GM23248 (cell line): Measurements from ENCODE around the gene BAHCC1. TPM values are rescaled to one million over a fixed set of nuclear protein-coding genes. Genes with fewer than 3 reads are reported as not detected.

ENCODE experiments used
- DNase-seq: peaks from one replicate; pipeline ENCODE4 v3.0.0-alpha.2; 2015
- H2AFZ ChIP-seq: fragments of 200-600 bp; sonication (generic); 2 replicates; pipeline ENCODE4 v1.6.1; 2016; ENCODE audit warnings: antibody characterized with exemption
- H3F3A ChIP-seq: fragments of 200-600 bp; sonication (generic); 2 replicates; pipeline ENCODE4 v1.6.1; 2016; ENCODE audit warnings: mild to moderate bottlenecking, antibody characterized with exemption, mixed run types; ENCODE audit not compliant: insufficient read depth
- H3K27ac ChIP-seq: fragments of 200-600 bp; sonication (generic); 2 replicates; pipeline ENCODE4 v1.5.1; 2016; ENCODE audit warnings: mild to moderate bottlenecking
- H3K27me3 ChIP-seq: fragments of 200-600 bp; sonication (generic); replicated peaks from 2 replicates; pipeline ENCODE4 v1.6.1; 2016; ENCODE audit warnings: mild to moderate bottlenecking; ENCODE audit not compliant: insufficient read depth
- H3K36me3 ChIP-seq: fragments of 200-600 bp; sonication (generic); 2 replicates; pipeline ENCODE4 v1.6.1; 2016; ENCODE audit warnings: low read depth, mild to moderate bottlenecking
- H3K4me1 ChIP-seq: fragments of 200-600 bp; sonication (generic); 2 replicates; pipeline ENCODE4 v1.6.1; 2016; ENCODE audit warnings: mild to moderate bottlenecking; ENCODE audit not compliant: insufficient read depth
- H3K4me2 ChIP-seq: fragments of 200-600 bp; sonication (generic); one replicate; pipeline ENCODE4 v1.6.1; 2016; ENCODE audit warnings: mild to moderate bottlenecking; ENCODE audit not compliant: unreplicated experiment
- H3K4me3 ChIP-seq: fragments of 200-600 bp; sonication (generic); 2 replicates; pipeline ENCODE4 v1.5.1; 2016; ENCODE audit warnings: mild to moderate bottlenecking
- H3K79me2 ChIP-seq: fragments of 200-600 bp; sonication (generic); 2 replicates; pipeline ENCODE4 v1.6.1; 2016; ENCODE audit warnings: mild to moderate bottlenecking; ENCODE audit not compliant: insufficient read depth
- H3K9ac ChIP-seq: fragments of 200-600 bp; sonication (generic); 2 replicates; pipeline ENCODE4 v1.6.1; 2016; ENCODE audit warnings: mild to moderate bottlenecking
- H3K9me2 ChIP-seq: fragments of 200-600 bp; sonication (generic); 2 replicates; pipeline ENCODE4 v1.6.1; 2016; ENCODE audit warnings: mixed run types, mild to moderate bottlenecking, moderate library complexity; ENCODE audit not compliant: insufficient read depth
- H3K9me3 ChIP-seq: fragments of 200-600 bp; sonication (generic); one replicate; pipeline ENCODE4 v1.6.1; 2017; ENCODE audit warnings: low read depth
- H4K20me1 ChIP-seq: fragments of 200-600 bp; sonication (generic); 2 replicates; pipeline ENCODE4 v1.6.0; 2016; ENCODE audit not compliant: insufficient read depth
- EZH2 ChIP-seq: fragments of 200-600 bp; sonication (generic); IDR thresholded peaks from 2 replicates; pipeline ENCODE4 v1.6.1; 2018; ENCODE audit warnings: antibody characterized with exemption, mild to moderate bottlenecking; ENCODE audit not compliant: insufficient read depth, poor library complexity, severe bottlenecking
- EZH2phosphoT487 ChIP-seq: fragments of 200-600 bp; sonication (generic); IDR thresholded peaks from 2 replicates; pipeline ENCODE4 v1.6.1; 2018; ENCODE audit warnings: antibody characterized with exemption, moderate library complexity, mild to moderate bottlenecking, low read depth; ENCODE audit not compliant: insufficient read depth
- WGBS, 2 experiments: methylation state at CpG; one replicate each; pipeline ENCODE4 v1.1.6; 2015 to 2017; ENCODE audit warnings: low lambda C conversion rate in 2 of 2, low coverage in 1 of 2; ENCODE audit errors: missing lambda C conversion rate in 2 of 2; 5-methylcytosine and 5-hydroxymethylcytosine counted together
- in situ Hi-C: fragments of 300-500 bp; cut with MboI; formaldehyde crosslinking; loops from 2 replicates; pipeline ENCODE4 v1.15.0; 2020
- polyA plus RNA-seq: library from polyadenylated mRNA; unstranded; fragments of >200 nt; fragmentation: Nextera tagmentation; extraction: Ambion mirVana; gene quantifications from 2 replicates; pipeline ENCODE4 v1.2.1, GENCODE V29; 2016
- total RNA-seq: library from RNA; depleted of rRNA; stranded (reverse); fragments of >200 nt; shearing (Covaris generic); gene quantifications from 2 replicates; pipeline ENCODE4 v1.2.3, GENCODE V29; 2014

Gene BAHCC1
- total and polyA plus RNA-seq, 2 experiments from 2014 or later: 1.3 to 3.0 TPM

DNA sequence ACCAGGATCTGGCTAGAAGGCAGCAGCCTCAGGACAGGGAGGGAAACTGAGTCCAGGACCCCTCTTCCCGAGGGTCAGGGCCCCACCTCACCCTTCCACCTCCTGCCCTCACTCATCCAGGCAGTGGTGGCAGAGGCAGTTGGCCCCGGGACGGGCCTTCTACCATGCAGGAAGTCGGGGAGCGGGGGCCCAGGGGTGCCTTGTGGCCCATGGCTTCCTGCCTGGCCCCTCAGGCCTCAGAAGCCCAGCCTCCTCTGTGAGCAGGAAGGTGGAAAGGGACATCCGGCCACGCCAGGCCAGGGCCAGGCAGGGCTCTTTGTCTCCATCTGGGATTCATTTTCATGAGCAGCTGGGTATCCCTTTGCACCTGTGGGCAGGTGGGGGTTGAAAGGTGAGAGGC, 58.5 kb downstream of the BAHCC1 start:
- no peak overlapping the region for H2AFZ ChIP-seq
- no peak overlapping the region for H3K4me3 ChIP-seq
- H3K9ac ChIP-seq: no peak overlapping the region
- no peaks in the 10 kb centered on the region for H3K9me2 ChIP-seq
- H3K9me3 ChIP-seq: no peaks in the 10 kb centered on the region
- no peaks in the 10 kb centered on the region for H3K36me3 ChIP-seq
- no peaks in the 10 kb centered on the region for H3F3A ChIP-seq
- no peaks in the 10 kb centered on the region for H3K27me3 ChIP-seq
- no peak for DNase-seq
- no peak overlapping the region for H3K4me2 ChIP-seq
- H4K20me1 ChIP-seq: no peaks in the 10 kb centered on the region
- in situ Hi-C loops: no loop called here
- TF ChIP-seq EZH2phosphoT487 (no peak), EZH2 (no peak)
- no peaks in the 10 kb centered on the region for H3K79me2 ChIP-seq
- no peaks in the 10 kb centered on the region for H3K4me1 ChIP-seq
- no peak overlapping the region for H3K27ac ChIP-seq
- 89 to 93% methylated on average over 7 of the region's 7 CpGs for WGBS, 2 experiments

DNA sequence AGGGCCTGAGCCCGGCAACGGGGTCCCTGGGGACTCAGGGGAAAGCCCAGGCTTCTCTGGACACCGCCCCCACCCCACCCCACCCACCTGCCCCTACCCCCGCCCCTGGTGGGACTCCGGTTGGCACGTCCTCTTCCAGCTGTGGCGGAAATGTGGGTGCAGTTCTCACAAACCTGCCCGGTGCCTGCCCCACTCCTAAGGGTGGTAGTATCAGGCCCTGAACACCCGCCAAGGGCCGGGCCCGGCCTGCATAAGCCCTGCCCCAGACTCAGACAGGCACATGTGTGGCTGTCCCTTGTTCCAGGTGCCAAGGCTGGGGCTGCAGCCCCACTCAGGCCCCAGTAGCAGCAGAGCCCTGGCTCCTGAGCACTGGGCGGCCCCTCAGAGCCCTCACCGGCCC, 59.2 kb downstream of the BAHCC1 start:
- no peaks in the 10 kb centered on the region for H3K9me2 ChIP-seq
- TF ChIP-seq EZH2phosphoT487 (no peak), EZH2 (no peak)
- H3K4me1 ChIP-seq: no peaks in the 10 kb centered on the region
- H3K9ac ChIP-seq: no peak overlapping the region
- in situ Hi-C loops: no loop called here
- no peaks in the 10 kb centered on the region for H3K27me3 ChIP-seq
- no peak overlapping the region for H3K27ac ChIP-seq
- WGBS, 2 experiments: 91 to 95% methylated on average over 8 to 13 of the region's 13 CpGs
- H3K4me3 ChIP-seq: no peak overlapping the region
- no peak overlapping the region for H3K4me2 ChIP-seq
- no peaks in the 10 kb centered on the region for H3K79me2 ChIP-seq
- H3K36me3 ChIP-seq: no peaks in the 10 kb centered on the region
- no peaks in the 10 kb centered on the region for H3K9me3 ChIP-seq
- no peak for DNase-seq
- no peaks in the 10 kb centered on the region for H3F3A ChIP-seq
- no peak overlapping the region for H2AFZ ChIP-seq
- H4K20me1 ChIP-seq: no peaks in the 10 kb centered on the region

GRCh38 chr17:81455387-81455786, 60.1 kb downstream of the BAHCC1 start:
- Histone ChIP-seq H3K4me3 (no peak overlapping the region), H3K9me3 (no peaks in the 10 kb centered on the region), H3K36me3 (no peaks in the 10 kb centered on the region), H3F3A (no peaks in the 10 kb centered on the region), H3K27ac (no peak overlapping the region), H4K20me1 (no peaks in the 10 kb centered on the region), H3K4me1 (no peaks in the 10 kb centered on the region), H3K27me3 (no peaks in the 10 kb centered on the region), H3K9ac (no peak overlapping the region), H3K79me2 (no peaks in the 10 kb centered on the region), H2AFZ (no peak overlapping the region), H3K9me2 (no peaks in the 10 kb centered on the region), H3K4me2 (no peak overlapping the region)
- WGBS, 2 experiments: 94% methylated on average over 11 to 17 of the region's 18 CpGs
- TF ChIP-seq EZH2: no peak
- TF ChIP-seq EZH2phosphoT487: no peak
- DNase-seq: no peak
- in situ Hi-C loops: no loop called here

DNA sequence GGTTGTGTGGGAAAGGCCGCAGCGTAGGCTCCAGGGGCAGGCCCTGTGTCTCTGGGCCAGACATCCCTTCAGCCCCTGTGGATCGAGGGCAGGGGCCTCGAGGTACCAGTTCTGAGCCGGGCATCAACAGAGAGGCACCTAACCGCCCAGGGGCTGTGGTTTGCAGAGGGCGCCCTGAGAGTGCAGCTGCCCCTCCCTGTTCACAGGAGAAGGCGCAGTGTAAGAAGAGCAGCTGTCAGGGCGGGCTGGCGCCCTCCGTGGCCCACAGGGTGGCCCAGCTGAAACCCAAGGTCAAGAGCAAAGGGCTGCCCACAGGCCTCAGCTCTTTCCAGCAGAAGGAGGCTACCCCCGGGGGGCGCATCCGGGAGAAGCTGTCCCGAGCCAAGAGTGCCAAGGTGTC, 60.8 kb downstream of the BAHCC1 start:
- 91 to 93% methylated on average over 15 of the region's 15 CpGs for WGBS, 2 experiments
- in situ Hi-C loops: no loop called here
- Histone ChIP-seq H3K79me2 (no peaks in the 10 kb centered on the region), H3K4me2 (no peak overlapping the region), H4K20me1 (no peaks in the 10 kb centered on the region), H2AFZ (no peak overlapping the region), H3K27me3 (no peaks in the 10 kb centered on the region), H3K36me3 (no peaks in the 10 kb centered on the region), H3F3A (no peaks in the 10 kb centered on the region), H3K27ac (no peak overlapping the region), H3K9me2 (no peaks in the 10 kb centered on the region), H3K9me3 (no peaks in the 10 kb centered on the region), H3K4me3 (no peak overlapping the region), H3K4me1 (no peaks in the 10 kb centered on the region), H3K9ac (no peak overlapping the region)
- no peak for DNase-seq
- no peak for TF ChIP-seq EZH2
- TF ChIP-seq EZH2phosphoT487: no peak

DNA sequence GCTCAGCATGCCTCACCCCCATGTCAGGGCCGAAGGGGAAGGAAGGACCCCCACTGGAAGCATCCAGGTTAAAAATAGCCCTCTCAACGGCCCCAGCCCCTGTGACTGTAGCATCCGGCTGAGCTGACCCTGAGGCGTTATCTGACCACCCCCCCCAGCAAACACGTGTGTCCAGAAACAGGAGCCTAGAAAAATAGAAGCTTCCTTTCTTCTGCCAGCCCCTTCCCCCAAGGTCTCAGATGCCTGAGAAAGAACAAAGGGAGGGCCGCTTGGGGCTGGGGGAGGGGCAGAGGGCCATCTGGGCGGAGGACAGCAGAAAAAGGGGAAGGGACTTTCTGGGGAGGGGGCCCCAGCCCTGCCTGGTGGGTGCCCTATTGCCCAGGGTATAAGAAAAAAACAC, 61.5 kb downstream of the BAHCC1 start:
- in situ Hi-C loops: no loop called here
- no peak for DNase-seq
- Histone ChIP-seq H3K36me3 (no peaks in the 10 kb centered on the region), H3K9ac (no peak overlapping the region), H3K9me2 (no peaks in the 10 kb centered on the region), H3F3A (no peaks in the 10 kb centered on the region), H3K9me3 (no peaks in the 10 kb centered on the region), H3K4me2 (no peak overlapping the region), H2AFZ (no peak overlapping the region), H3K4me3 (no peak overlapping the region), H3K27ac (no peak overlapping the region), H3K27me3 (no peaks in the 10 kb centered on the region), H3K4me1 (no peaks in the 10 kb centered on the region), H4K20me1 (no peaks in the 10 kb centered on the region), H3K79me2 (no peaks in the 10 kb centered on the region)
- TF ChIP-seq EZH2 (no peak), EZH2phosphoT487 (no peak)
- 86 to 87% methylated on average over 5 to 7 of the region's 7 CpGs for WGBS, 2 experiments
